Measurements from ENCODE around the gene NEU4. TPM values are rescaled to one million over a fixed set of nuclear protein-coding genes. Genes with fewer than 3 reads are reported as not detected.

Gene NEU4
- total RNA-seq, 1 donor from 2014 or later = 0.09 TPM

DNA sequence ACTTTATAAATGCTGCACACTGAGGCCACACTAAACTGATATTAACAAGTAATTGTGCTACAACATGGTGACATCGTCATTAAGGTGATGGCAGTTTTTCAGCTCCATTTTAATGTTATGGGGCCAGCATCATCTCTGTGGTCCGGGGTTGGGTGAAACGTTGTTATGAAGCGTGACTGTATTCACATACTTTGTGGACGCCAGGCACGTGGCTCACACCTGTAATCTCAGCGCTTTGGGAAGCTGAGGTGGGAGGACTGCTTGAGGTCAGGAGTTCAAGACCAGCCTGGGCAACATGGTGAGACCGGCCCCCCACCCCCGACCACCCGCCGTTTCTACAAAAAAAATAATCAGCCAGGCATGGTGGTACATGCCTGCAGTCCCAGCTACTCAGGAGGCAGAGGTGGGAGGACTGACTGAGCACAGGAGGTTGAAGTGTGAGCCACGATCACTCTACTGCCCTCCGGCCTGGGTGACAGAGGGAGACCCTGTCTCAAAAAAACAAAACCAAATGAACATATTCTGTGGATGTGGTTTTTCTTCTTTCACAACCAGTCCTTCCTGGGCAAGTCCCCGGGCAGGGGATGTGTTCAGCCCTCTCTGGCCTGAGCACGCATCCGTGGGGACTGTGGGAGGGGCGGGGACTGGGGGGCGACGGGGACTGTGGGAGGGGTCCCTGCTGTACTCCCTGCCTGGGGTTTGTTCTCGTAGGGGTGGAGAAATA lies 45.3 kb upstream of the NEU4 start:
- no peaks in the 10 kb centered on the region for H3K36me3 ChIP-seq (ENCODE audit: insufficient read depth, low read length)
- no peaks in the 10 kb centered on the region for H3K27me3 ChIP-seq (ENCODE audit: insufficient read depth, low read length)
- H3K27ac ChIP-seq (ENCODE audit: low read depth, low read length) = no peak overlapping the region
- no peak overlapping the region for H3K4me3 ChIP-seq (ENCODE audit: insufficient read depth, low read depth, low read length)
- H3K4me1 ChIP-seq (ENCODE audit: insufficient read depth, low read length) = no peaks in the 10 kb centered on the region
- H3K4me3 Mint-ChIP-seq (ENCODE audit: unreplicated experiment) = no peak overlapping the region
- H3K9ac ChIP-seq (ENCODE audit: low read length) = no peak overlapping the region
- H3K27ac Mint-ChIP-seq (ENCODE audit: unreplicated experiment) = no peak overlapping the region
- H3K9me3 Mint-ChIP-seq (ENCODE audit: unreplicated experiment) = peaks cover 10% of the 10 kb centered on the region
- DNase-seq (ENCODE audit: low read depth) = no peak
- H4K20me1 ChIP-seq (ENCODE audit: insufficient read depth, low read length) = peaks cover 12% of the 10 kb centered on the region
- no peak for TF ChIP-seq EZH2 (IDR thresholded peaks at IDR 0.05; ENCODE audit: insufficient read depth, low read length)
- TF ChIP-seq, protein P1, sequence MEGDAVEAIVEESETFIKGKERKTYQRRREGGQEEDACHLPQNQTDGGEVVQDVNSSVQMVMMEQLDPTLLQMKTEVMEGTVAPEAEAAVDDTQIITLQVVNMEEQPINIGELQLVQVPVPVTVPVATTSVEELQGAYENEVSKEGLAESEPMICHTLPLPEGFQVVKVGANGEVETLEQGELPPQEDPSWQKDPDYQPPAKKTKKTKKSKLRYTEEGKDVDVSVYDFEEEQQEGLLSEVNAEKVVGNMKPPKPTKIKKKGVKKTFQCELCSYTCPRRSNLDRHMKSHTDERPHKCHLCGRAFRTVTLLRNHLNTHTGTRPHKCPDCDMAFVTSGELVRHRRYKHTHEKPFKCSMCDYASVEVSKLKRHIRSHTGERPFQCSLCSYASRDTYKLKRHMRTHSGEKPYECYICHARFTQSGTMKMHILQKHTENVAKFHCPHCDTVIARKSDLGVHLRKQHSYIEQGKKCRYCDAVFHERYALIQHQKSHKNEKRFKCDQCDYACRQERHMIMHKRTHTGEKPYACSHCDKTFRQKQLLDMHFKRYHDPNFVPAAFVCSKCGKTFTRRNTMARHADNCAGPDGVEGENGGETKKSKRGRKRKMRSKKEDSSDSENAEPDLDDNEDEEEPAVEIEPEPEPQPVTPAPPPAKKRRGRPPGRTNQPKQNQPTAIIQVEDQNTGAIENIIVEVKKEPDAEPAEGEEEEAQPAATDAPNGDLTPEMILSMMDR (IDR thresholded peaks at IDR 0.05; ENCODE audit: insufficient read depth, low read depth, low read length) = no peak
- no peaks in the 10 kb centered on the region for H3K79me2 ChIP-seq (ENCODE audit: insufficient read depth, low read length)
- H2AFZ ChIP-seq (ENCODE audit: low read depth, low read length) = no peak overlapping the region
- no peak for FAIRE-seq
- H3K27me3 Mint-ChIP-seq (ENCODE audit: low read depth, unreplicated experiment) = no peaks in the 10 kb centered on the region
- H3K9me3 ChIP-seq (ENCODE audit: insufficient read depth, low read depth, low read length) = peaks cover 3% of the 10 kb centered on the region
- H3K4me1 Mint-ChIP-seq (ENCODE audit: low read depth, unreplicated experiment) = peaks cover 2% of the 10 kb centered on the region
- peaks cover 18% of the 10 kb centered on the region for H3K36me3 Mint-ChIP-seq (ENCODE audit: low read depth, unreplicated experiment)
- H3K4me2 ChIP-seq (ENCODE audit: low read length) = no peak overlapping the region

DNA sequence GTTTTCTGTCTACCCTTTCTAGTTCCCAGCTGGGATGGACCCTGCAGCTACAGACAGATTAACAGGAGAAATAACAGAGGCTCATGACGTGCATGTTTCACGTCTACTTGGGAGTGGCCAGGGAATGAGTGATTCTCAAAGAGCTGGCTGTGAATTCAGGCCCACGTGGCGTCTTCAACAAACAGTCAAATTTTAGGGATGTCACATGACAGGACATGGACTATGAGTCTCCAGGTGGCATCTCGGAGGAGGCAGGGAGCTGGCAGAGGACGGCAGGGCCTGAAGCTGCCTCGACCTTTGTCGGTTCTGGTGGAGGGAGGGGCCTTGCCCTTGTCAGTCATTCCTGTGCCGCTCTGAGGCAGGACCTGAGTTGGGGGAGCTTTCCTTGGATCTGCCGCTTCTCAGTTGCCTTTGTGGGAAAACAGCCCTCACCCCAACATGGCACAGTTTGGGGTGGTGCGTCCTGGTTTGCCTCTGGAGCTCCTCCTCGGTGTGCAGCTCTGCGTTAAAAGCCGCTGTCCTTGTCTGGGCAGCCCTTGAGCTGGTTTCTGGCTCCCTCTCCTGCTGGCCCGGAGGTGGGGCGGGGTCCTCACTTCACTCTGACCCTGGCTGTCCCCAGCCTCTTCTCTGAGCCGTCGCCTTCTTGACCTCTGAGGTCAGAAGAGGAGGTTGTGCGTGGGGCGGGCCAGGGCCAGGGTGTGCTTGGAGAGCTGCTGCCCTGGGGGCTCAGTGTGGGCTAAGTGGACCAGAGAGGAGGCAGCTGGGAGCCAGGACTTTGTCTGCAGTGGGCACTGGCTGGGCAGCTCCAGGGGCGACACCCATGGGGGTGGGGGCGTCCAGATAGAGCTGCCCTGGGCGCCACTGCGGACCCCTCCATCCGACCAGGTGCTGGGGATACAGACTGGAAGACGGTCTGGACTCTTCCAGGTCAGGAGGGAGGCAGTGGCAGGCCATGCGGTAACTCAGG lies 44.4 kb upstream of the NEU4 start:
- Mint-ChIP-seq H3K27ac (ENCODE audit: unreplicated experiment) (no peak overlapping the region), H3K36me3 (ENCODE audit: low read depth, unreplicated experiment) (peaks cover 12% of the 10 kb centered on the region)

DNA sequence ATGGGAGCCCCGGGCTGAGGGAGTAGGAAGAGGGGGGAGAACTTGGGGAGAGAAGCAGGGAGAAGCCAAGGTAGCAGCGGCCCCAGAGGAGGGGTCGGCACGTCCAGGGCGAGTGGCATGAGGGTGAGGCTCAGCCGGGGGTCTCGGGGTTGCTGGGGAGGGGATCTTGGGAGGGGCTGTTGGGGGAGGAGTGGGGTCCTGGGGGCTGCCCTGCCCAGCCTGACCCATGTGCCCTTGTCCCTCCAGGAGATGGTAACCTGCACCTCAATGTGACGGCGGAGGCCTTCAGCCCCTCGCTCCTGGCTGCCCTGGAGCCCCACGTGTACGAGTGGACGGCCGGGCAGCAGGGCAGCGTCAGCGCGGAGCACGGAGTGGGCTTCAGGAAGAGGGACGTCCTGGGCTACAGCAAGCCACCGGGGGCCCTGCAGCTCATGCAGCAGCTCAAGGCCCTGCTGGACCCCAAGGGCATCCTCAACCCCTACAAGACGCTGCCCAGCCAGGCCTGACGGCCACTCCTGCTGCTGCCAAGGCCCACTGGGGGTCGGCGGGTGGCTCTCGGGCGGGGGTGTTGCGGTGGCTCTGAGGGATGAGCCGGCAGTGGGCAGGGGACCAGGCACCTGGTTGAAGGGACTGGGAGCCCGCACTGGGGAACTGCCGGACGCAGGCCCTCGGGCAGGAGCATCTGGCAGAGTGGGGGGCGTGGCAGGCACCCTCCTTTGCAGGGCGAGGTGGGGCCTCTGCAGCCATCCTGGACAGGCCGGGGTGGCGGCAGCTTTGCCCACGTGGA lies 41.3 kb upstream of the NEU4 start:
- H3K9ac ChIP-seq (ENCODE audit: low read length) = no peak overlapping the region
- Mint-ChIP-seq H3K4me1 (ENCODE audit: low read depth, unreplicated experiment) (peaks cover 2% of the 10 kb centered on the region), H3K4me3 (ENCODE audit: unreplicated experiment) (no peak overlapping the region), H3K9me3 (ENCODE audit: unreplicated experiment) (no peaks in the 10 kb centered on the region), H3K36me3 (ENCODE audit: low read depth, unreplicated experiment) (peaks cover 5% of the 10 kb centered on the region), H3K27me3 (ENCODE audit: low read depth, unreplicated experiment) (peaks cover under 1% of the 10 kb centered on the region), H3K27ac (ENCODE audit: unreplicated experiment) (no peak overlapping the region)
- H3K9me3 ChIP-seq (ENCODE audit: insufficient read depth, low read depth, low read length) = no peaks in the 10 kb centered on the region
- no peak overlapping the region for H3K27ac ChIP-seq (ENCODE audit: low read depth, low read length)
- no peaks in the 10 kb centered on the region for H3K79me2 ChIP-seq (ENCODE audit: insufficient read depth, low read length)
- H3K27me3 ChIP-seq (ENCODE audit: insufficient read depth, low read length) = no peaks in the 10 kb centered on the region
- H3K36me3 ChIP-seq (ENCODE audit: insufficient read depth, low read length) = no peaks in the 10 kb centered on the region
- H2AFZ ChIP-seq (ENCODE audit: low read depth, low read length) = no peak overlapping the region
- no peak for FAIRE-seq
- TF ChIP-seq, protein P1 (IDR thresholded peaks at IDR 0.05; ENCODE audit: insufficient read depth, low read depth, low read length) = no peak
- TF ChIP-seq EZH2 (IDR thresholded peaks at IDR 0.05; ENCODE audit: insufficient read depth, low read length) = no peak
- no peak for DNase-seq (ENCODE audit: low read depth)
- no peak overlapping the region for H3K4me2 ChIP-seq (ENCODE audit: low read length)
- H4K20me1 ChIP-seq (ENCODE audit: insufficient read depth, low read length) = no peaks in the 10 kb centered on the region
- no peaks in the 10 kb centered on the region for H3K4me1 ChIP-seq (ENCODE audit: insufficient read depth, low read length)
- H3K4me3 ChIP-seq (ENCODE audit: insufficient read depth, low read depth, low read length) = no peak overlapping the region

More for the DNA sequence above, 44.4 kb upstream of the NEU4 start:
- Histone ChIP-seq H3K4me2 (ENCODE audit: low read length) (no peak overlapping the region), H4K20me1 (ENCODE audit: insufficient read depth, low read length) (peaks cover 9% of the 10 kb centered on the region), H3K9me3 (ENCODE audit: insufficient read depth, low read depth, low read length) (peaks cover 3% of the 10 kb centered on the region), H3K79me2 (ENCODE audit: insufficient read depth, low read length) (no peaks in the 10 kb centered on the region), H3K36me3 (ENCODE audit: insufficient read depth, low read length) (no peaks in the 10 kb centered on the region), H2AFZ (ENCODE audit: low read depth, low read length) (no peak overlapping the region), H3K4me1 (ENCODE audit: insufficient read depth, low read length) (no peaks in the 10 kb centered on the region), H3K9ac (ENCODE audit: low read length) (no peak overlapping the region), H3K4me3 (ENCODE audit: insufficient read depth, low read depth, low read length) (no peak overlapping the region), H3K27me3 (ENCODE audit: insufficient read depth, low read length) (no peaks in the 10 kb centered on the region), H3K27ac (ENCODE audit: low read depth, low read length) (no peak overlapping the region)
- TF ChIP-seq EZH2 (IDR thresholded peaks at IDR 0.05; ENCODE audit: insufficient read depth, low read length) = no peak
- H3K27me3 Mint-ChIP-seq (ENCODE audit: low read depth, unreplicated experiment) = no peaks in the 10 kb centered on the region
- no peak overlapping the region for H3K4me3 Mint-ChIP-seq (ENCODE audit: unreplicated experiment)
- FAIRE-seq = no peak
- H3K9me3 Mint-ChIP-seq (ENCODE audit: unreplicated experiment) = peaks cover 6% of the 10 kb centered on the region
- no peak for DNase-seq (ENCODE audit: low read depth)
- H3K4me1 Mint-ChIP-seq (ENCODE audit: low read depth, unreplicated experiment) = peaks cover 2% of the 10 kb centered on the region

All from astrocyte (in vitro differentiated cells and primary cell).